22Rv1 (cell line): ENCODE measurements around the gene HYDIN.

Source experiments
- ZFX ChIP-seq: fragments of 450-650 bp; IDR thresholded peaks from 2 replicates; pipeline ENCODE4 v1.6.1; 2017; ENCODE audit warnings: antibody characterized with exemption, borderline replicate concordance
- TF ChIP-seq, protein P1 (sequence below): fragments of 450-650 bp; IDR thresholded peaks from 2 replicates; pipeline ENCODE4 v1.5.1; 2017; ENCODE audit warnings: mild to moderate bottlenecking

DNA sequence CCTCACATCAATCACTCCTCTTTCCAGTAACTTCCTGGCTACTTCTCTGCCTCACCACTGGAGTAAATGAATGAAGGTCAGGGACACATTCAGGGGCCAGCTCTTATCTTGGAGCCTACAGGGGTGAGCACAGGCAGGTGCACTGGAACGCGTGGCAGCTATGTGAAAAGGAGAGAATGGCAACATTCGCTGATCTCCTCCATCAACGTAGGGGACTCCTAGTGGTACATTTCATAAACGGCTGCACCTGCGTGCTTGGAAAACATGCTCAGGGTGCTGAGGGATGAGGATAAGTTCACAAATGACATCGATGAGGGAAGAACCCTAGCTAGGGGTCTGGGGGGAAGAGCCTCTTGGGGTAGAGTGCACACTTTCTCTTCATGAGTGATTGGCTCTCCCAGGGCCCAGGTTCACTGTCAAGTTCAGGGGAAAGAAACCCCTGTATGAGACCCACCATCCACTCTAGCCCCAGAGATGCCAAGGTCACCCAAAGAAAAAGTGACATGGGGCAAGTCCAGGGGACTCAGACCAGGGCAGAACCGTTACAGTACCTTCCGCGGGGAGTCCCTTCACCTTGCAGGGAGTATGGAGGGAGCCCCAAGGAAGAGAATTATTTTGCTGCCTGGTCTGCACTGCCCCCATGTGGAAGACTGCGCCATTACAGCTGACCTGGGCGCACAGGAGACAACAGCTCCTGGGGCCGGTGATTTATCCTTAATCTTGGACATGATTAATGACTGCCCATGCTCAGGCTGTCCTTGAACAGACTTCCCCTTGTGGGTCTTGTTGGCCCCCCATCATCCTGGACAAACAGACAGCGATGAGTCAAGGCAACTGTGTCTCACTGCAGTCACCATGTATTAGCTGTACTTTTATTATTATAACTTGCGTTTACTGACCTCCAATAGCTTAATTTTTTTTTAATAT is 459.6 kb downstream of the HYDIN start:
- TF ChIP-seq, protein P1, sequence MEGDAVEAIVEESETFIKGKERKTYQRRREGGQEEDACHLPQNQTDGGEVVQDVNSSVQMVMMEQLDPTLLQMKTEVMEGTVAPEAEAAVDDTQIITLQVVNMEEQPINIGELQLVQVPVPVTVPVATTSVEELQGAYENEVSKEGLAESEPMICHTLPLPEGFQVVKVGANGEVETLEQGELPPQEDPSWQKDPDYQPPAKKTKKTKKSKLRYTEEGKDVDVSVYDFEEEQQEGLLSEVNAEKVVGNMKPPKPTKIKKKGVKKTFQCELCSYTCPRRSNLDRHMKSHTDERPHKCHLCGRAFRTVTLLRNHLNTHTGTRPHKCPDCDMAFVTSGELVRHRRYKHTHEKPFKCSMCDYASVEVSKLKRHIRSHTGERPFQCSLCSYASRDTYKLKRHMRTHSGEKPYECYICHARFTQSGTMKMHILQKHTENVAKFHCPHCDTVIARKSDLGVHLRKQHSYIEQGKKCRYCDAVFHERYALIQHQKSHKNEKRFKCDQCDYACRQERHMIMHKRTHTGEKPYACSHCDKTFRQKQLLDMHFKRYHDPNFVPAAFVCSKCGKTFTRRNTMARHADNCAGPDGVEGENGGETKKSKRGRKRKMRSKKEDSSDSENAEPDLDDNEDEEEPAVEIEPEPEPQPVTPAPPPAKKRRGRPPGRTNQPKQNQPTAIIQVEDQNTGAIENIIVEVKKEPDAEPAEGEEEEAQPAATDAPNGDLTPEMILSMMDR, result peak; percentile 96
- no peak for TF ChIP-seq ZFX
